ENCODE measurements around the gene TMEM176A. TPM values are rescaled to one million over a fixed set of nuclear protein-coding genes. Genes with fewer than 3 reads are reported as not detected.

TMEM176A gene
- polyA plus RNA-seq, 3 donors: 14.1 to 285 (median 129) TPM

DNA sequence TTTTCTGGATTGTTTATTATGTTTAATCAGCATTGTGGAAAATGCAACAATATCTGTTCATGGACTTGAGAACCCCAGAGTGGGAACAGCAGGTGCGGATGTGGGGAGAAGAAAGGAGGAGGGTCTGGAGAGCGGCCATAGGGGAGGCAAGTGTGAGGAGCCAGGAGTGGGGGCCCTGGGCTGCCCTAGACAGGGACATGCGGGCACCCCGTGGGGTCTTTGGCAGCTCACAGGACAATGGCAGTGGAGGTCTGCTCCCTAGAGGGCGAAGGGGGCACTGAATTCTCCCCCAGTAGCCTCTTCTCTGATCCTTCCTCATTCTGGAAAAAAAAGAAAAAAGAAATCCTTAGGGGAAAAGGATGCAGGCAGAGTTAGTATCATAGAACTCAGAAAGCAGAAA is 9.3 kb upstream of the TMEM176A start:
- peaks cover 0 to 72% of the 10 kb centered on the region in 2 donors for H3K36me3 ChIP-seq (replicated peaks in 1 of 2; ENCODE audit: control insufficient read depth in 1 of 2, insufficient read depth in 2 of 2, low read length in 2 of 2)
- peaks cover 5% of the 10 kb centered on the region for H3K79me2 ChIP-seq (ENCODE audit: insufficient read depth, low read length)
- intact Hi-C loops (cut with micrococcal nuclease): no loop called here
- no peak overlapping the region for H3K9ac ChIP-seq (ENCODE audit: insufficient read depth, low read length, poor library complexity, severe bottlenecking)
- no peaks in the 10 kb centered on the region for H3K9me3 ChIP-seq (replicated peaks in 1 of 2; ENCODE audit: control insufficient read depth in 1 of 2, insufficient read depth in 1 of 2, low read length in 2 of 2)
- no peak overlapping the region for H3K27ac ChIP-seq (ENCODE audit: low read depth in 1 of 2, low read length in 2 of 2)
- H3K4me3 ChIP-seq (replicated peaks in 1 of 3; ENCODE audit: low read depth in 2 of 3, low read length in 3 of 3): no peak overlapping the region
- WGBS (ENCODE audit: insufficient coverage): 100% methylated on average over 2 of the region's 5 CpGs
- Mint-ChIP-seq H3K27me3 (ENCODE audit: low read depth in 3 of 3) (peaks cover 0 to 5% (median 4%) of the 10 kb centered on the region in 3 donors), H3K4me1 (peaks cover 58% of the 10 kb centered on the region), H3K27ac (peak overlapping the region in 3 of 7 donors; percentile 23 to 61 (median 42)), H3K36me3 (peaks cover 7 to 20% of the 10 kb centered on the region in 2 donors), H3K9me3 (peaks cover 0 to 1% (median 0%) of the 10 kb centered on the region in 7 donors), H3K4me3 (no peak overlapping the region)
- H3K27me3 ChIP-seq (ENCODE audit: control insufficient read depth in 2 of 2, insufficient read depth in 2 of 2, low read length in 2 of 2): peaks cover 0 to 4% of the 10 kb centered on the region in 2 donors
- no peak overlapping the region for H3K4me2 ChIP-seq (replicated peaks; ENCODE audit: extremely low read depth, low read length, poor library complexity, severe bottlenecking)
- H3K4me1 ChIP-seq (ENCODE audit: control insufficient read depth in 1 of 2, insufficient read depth in 2 of 2, low read length in 2 of 2): peaks cover 32 to 57% of the 10 kb centered on the region in 2 donors
- no peak overlapping the region for H2AFZ ChIP-seq (ENCODE audit: insufficient read depth, low read depth, low read length, poor library complexity, severe bottlenecking)
- TF ChIP-seq, protein P1, sequence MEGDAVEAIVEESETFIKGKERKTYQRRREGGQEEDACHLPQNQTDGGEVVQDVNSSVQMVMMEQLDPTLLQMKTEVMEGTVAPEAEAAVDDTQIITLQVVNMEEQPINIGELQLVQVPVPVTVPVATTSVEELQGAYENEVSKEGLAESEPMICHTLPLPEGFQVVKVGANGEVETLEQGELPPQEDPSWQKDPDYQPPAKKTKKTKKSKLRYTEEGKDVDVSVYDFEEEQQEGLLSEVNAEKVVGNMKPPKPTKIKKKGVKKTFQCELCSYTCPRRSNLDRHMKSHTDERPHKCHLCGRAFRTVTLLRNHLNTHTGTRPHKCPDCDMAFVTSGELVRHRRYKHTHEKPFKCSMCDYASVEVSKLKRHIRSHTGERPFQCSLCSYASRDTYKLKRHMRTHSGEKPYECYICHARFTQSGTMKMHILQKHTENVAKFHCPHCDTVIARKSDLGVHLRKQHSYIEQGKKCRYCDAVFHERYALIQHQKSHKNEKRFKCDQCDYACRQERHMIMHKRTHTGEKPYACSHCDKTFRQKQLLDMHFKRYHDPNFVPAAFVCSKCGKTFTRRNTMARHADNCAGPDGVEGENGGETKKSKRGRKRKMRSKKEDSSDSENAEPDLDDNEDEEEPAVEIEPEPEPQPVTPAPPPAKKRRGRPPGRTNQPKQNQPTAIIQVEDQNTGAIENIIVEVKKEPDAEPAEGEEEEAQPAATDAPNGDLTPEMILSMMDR (IDR thresholded peaks at IDR 0.05): no peak
- DNase-seq: no peak
- peaks cover 27% of the 10 kb centered on the region for H4K20me1 ChIP-seq (ENCODE audit: insufficient read depth, low read length)

DNA sequence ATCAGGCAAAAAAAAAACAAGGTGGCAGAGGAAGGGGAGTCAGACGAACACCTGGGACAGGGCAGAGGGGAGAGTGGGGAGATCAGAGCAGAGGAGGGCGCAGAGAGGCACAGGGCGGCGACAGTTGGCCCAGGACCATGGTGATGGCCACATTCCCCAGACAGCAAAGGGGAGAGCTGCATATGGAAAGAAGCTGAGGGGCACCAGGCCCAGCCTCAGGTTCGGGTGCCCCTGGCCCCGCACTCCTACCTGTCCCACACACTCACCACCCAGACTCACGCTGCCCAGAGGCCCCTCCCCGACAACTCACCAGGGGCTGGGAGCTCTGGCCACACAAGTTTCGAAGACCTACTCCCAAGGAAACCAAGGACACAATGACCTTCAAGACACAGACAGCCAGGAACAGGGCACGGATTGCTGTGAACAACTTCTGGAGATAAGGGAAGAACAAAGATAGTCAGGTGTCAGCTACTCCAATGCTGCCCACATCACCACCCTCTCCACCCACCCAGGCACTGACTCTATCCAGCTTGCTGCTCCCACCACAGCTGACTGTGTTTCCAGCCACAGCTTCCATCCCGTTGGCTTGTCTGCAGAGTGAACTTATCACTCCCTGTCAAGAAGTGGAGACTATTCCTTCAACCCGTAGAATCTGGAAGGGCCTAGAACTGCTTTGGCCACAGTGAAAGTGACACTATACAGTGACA is 8.7 kb upstream of the TMEM176A start:
- peak overlapping the region in 3 of 7 donors; percentile 8 to 76 (median 47) for H3K27ac Mint-ChIP-seq
- H3K4me3 Mint-ChIP-seq: no peak overlapping the region
- Histone ChIP-seq H3K79me2 (ENCODE audit: insufficient read depth, low read length) (peaks cover 5% of the 10 kb centered on the region), H3K4me3 (replicated peaks in 1 of 3; ENCODE audit: low read depth in 2 of 3, low read length in 3 of 3) (no peak overlapping the region), H3K9ac (ENCODE audit: insufficient read depth, low read length, poor library complexity, severe bottlenecking) (no peak overlapping the region), H3K27me3 (ENCODE audit: control insufficient read depth in 2 of 2, insufficient read depth in 2 of 2, low read length in 2 of 2) (peaks cover 0 to 6% of the 10 kb centered on the region in 2 donors), H3K9me3 (replicated peaks in 1 of 2; ENCODE audit: control insufficient read depth in 1 of 2, insufficient read depth in 1 of 2, low read length in 2 of 2) (no peaks in the 10 kb centered on the region), H2AFZ (ENCODE audit: insufficient read depth, low read depth, low read length, poor library complexity, severe bottlenecking) (no peak overlapping the region), H3K4me1 (ENCODE audit: control insufficient read depth in 1 of 2, insufficient read depth in 2 of 2, low read length in 2 of 2) (peaks cover 26 to 55% of the 10 kb centered on the region in 2 donors), H4K20me1 (ENCODE audit: insufficient read depth, low read length) (peaks cover 32% of the 10 kb centered on the region), H3K27ac (ENCODE audit: low read depth in 1 of 2, low read length in 2 of 2) (no peak overlapping the region), H3K4me2 (replicated peaks; ENCODE audit: extremely low read depth, low read length, poor library complexity, severe bottlenecking) (no peak overlapping the region), H3K36me3 (replicated peaks in 1 of 2; ENCODE audit: control insufficient read depth in 1 of 2, insufficient read depth in 2 of 2, low read length in 2 of 2) (peaks cover 0 to 74% of the 10 kb centered on the region in 2 donors)
- intact Hi-C loops (cut with micrococcal nuclease): no loop called here
- no peak for DNase-seq
- peaks cover 53% of the 10 kb centered on the region for H3K4me1 Mint-ChIP-seq
- TF ChIP-seq, protein P1 (IDR thresholded peaks at IDR 0.05): no peak
- peaks cover 0 to 6% (median 5%) of the 10 kb centered on the region in 3 donors for H3K27me3 Mint-ChIP-seq (ENCODE audit: low read depth in 3 of 3)
- 94% methylated on average over 9 of the region's 12 CpGs for WGBS (ENCODE audit: insufficient coverage)
- peaks cover 0 to 1% (median 0%) of the 10 kb centered on the region in 7 donors for H3K9me3 Mint-ChIP-seq
- H3K36me3 Mint-ChIP-seq: peaks cover 7 to 20% of the 10 kb centered on the region in 2 donors

Data from CD14-positive monocyte (primary cell).